ENCODE measurements around the gene SLAIN2.
A peak's percentile ranks its signal among the peaks of the same experiment; 100 is the strongest.

SLAIN2 gene

GRCh38 chr4:48334900-48335384 lies 6.4 kb upstream of the SLAIN2 start:
- DNase-seq, result no peak

GRCh38 chr4:48336146-48336870 lies 5.0 kb upstream of the SLAIN2 start:
- DNase-seq, result no peak

DNA sequence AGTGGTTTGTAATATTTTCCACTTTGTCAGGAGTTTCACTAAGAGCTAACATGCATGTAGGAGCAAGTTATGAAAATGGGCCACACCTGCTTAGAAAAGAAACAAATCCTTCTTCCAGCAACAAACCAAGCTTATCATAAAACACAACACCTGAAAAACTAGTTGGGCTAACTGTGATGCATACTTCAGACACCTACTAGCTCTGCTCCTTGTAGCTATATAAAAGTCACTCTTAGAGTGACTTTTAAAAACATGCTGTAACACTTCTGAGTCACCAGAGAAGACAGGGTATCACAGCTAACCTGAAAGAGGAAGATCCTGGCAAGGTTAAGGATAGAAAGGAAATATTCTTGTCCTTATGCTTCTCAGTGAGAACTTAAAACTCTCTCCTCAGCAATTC lies 3.6 kb upstream of the SLAIN2 start:
- no peak for DNase-seq

- no peak for DNase-seq
These were observed 1.7 kb upstream of the SLAIN2 start for GRCh38 chr4:48339642-48340041.

DNA sequence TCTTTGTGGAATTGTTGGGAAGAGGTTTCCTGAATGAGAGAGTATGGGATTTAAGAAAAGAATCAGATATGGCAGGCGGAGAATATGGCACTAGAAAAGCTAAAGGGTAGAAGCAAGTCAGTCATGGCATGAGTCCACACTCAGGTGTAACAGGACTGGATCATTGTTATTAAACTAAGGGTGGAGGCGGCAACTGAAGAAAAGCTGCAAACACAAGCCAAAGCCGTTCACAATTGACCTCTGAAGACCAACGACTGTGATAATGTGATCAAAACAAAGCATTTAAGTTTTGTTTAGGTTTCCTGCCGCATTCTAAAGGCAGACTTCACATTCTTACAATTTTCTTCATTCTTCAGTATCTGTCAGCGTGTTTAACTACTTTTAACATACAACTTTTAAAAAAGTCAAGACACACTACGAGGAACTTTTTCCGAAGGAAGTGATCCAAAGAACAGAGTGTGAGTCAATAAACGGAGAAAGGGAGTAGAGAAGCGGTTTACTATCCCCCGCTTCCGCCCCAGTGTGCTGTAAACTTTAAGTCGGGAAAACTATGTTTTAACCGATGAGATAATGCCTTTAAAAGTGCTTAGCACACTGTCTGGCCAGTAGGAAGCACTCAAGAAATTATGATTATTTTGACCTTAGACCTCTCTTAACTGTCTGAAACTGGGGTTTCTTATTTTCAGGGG lies 909 bp upstream of the SLAIN2 start:
- DNase-seq, result peak; percentile 30

DNA sequence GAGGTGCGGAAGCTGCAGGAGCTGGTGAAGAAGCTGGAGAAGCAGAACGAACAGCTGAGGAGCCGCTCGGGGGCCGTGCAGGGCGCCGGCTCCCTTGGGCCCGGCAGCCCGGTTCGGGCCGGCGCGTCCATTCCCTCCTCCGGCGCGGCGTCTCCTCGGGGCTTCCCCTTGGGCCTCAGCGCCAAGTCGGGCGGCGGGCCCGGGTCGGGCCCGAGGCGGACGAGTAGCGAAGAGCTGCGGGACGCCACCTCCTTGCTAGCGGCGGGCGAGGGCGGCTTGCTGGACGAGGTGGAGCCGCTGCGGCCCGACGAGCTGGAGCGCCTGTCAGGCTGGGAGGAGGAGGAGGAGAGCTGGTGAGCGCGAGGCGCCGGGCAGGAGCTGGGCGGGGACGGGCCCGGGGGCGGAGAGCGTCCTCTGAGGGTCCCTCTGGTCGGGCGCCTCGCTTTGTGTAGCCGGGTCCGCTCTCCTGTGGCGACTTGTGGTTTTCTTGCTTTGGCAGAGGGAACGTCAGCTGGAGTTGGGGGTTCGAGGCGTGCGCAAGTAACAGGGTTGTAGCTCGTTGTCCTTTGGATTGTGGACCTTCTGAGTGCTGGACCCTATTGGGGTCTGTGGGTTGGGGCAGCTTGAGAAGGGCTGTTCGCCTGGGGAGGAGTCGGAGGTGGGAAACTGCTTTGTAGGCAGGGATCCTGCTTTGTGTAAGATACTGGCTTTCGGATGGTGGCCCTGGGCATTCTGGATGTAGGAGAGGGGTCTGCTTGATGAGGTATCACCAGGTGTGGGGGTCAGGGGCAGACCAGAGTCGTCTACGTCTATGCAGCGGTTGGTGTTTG lies 662 bp downstream of the SLAIN2 start:
- peak; percentile 47 for DNase-seq

GRCh38 chr4:48342606-48342880 lies 1.2 kb downstream of the SLAIN2 start:
- DNase-seq, result peak; percentile 31

- peak; percentile 5 for DNase-seq
These were observed 1.7 kb downstream of the SLAIN2 start for GRCh38 chr4:48343035-48343434.

DNA sequence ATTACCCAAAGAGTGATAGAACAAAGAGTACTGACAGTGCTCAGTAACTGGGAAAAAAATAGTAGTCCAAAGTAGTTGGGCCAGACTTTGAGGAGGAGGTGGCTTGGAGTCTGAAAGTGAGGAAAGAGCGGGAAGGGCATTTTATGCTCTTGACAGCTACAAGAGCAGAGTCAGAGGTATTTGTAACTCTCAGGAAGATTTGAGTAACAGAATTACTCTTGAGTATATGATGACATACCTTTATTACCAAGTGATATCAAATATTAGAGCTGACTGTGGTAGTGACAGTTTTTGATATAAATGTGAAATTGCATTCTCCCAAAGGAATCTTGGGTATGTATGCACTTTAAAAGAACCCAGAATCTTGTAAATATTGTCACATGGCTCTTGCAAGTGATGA lies 2.2 kb downstream of the SLAIN2 start:
- no peak for DNase-seq

- DNase-seq, result no peak
These were observed 4.2 kb downstream of the SLAIN2 start for GRCh38 chr4:48345542-48345941.

DNA sequence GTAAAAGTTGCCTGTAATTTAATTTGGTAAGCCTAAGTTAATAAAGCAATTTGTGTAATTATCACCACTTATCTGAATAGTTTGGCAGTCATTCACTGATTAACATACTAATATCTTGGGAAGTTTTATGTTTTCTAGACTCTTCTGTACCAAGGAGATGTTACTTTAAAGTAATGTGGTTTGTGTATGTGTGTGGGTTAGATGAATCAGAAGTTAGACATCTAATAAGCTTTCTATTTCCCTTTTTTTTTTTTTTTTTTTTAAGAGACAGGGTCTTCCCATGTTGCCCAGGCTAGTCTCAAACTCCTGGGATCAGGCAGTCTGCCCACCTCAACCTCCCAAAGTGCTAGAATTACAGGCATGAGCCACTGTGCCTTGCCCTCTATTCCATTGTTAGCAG lies 5.3 kb downstream of the SLAIN2 start:
- no peak for DNase-seq

DNA sequence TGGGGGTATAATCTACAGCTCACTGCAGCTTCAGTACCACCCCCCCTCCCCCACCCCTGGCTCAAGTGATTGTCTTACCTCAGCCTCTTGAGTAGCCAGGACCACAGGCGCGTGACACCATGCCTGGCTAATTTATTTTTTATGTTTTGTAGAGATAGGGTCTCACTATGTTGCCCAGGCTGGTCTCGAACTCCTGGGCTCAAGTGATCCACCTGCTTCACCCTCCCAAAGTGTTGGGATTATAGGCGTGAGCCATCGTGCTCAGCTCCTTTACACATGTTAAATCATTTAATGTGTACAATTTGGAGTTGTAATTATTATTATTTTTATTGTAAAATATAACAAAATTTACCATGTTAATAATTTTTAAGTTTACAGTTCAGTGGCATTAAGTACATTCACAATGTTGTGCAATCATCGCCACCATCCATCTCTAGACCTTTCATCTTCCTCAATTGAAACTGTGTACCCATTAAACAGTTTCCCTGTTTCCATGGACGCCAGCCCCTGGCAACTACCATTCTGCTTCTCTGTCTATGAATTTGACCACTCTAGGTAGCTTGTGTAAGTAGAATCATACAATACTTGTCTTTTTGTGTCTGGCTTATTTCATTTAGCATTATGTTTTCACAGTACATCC lies 6.1 kb downstream of the SLAIN2 start:
- DNase-seq, result no peak

DNA sequence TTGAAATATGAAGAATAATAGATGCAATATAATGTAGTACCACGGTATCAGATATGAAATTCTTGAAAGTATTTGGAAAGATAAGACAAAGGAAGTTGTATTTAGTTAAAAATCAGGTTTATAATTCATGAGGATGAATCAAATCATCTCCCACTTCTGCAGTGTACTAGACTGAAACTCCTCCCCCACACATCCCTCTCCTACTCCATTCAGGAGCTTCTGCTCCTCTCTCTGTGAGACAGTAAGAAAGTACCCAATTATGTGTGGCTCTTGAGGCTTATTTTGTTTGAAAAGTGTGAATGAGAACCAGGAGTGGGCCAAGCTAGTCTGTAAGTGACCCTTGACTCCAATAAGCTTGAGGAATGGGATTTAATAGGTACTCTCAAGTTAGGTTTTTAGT lies 9.5 kb downstream of the SLAIN2 start:
- no peak for DNase-seq

- no peak for DNase-seq
These were observed 11.5 kb downstream of the SLAIN2 start for GRCh38 chr4:48352793-48353192.

- no peak for DNase-seq
These were observed 15.0 kb downstream of the SLAIN2 start for GRCh38 chr4:48356355-48356754.

DNA sequence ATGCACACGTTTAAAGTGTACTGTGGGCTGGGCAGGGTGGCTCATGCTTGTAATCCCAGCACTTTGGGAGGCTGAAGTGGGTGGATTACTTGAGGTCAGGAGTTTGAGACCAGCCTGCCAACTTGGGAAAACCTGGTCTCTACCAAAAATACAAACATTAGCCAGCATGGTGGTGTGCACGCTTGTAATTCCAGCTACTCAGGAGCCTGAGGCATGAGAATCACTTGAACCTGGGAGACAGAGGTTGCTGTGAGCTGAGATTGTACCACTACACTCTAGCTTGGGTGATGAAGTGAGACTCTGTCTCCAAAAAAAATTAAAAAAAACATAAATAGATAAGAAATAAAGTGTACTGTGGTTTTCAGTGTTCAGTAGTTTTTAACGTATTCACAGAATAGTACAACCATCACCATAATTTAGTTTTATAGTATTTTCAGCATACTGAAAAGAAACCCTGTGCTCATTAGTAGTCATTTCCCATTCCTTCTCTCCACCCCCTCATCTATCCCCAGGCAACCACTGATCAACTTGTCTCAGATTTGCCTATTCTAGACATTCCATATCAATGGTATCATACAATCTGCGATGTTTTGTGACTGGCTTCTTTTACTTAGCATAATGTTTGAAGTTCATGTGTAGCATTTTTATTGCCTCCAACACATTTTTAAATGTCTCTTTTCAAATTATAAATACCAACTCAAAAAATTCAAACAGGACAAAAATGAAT lies 19.1 kb downstream of the SLAIN2 start:
- DNase-seq, result no peak

DNA sequence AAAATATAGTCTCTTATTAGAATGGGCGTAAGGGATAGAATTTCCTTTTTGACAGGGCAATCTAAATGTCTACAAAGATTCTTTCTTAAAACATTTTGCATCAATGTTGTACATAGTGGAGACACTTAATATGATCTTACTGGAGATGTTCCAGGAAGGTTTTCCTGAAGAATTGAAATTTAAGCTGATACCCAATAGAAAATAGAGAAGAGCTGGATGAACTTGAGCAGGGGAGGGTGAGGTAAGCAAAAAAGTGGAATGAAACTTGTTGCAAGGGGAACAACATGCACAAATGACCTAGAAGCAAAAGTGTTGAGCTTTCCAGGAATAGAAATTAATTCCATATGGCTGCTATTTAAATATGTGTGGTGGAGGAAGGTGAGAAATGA lies 19.7 kb downstream of the SLAIN2 start:
- DNase-seq, result no peak

GRCh38 chr4:48366611-48367010 lies 25.3 kb downstream of the SLAIN2 start:
- DNase-seq, result no peak

DNA sequence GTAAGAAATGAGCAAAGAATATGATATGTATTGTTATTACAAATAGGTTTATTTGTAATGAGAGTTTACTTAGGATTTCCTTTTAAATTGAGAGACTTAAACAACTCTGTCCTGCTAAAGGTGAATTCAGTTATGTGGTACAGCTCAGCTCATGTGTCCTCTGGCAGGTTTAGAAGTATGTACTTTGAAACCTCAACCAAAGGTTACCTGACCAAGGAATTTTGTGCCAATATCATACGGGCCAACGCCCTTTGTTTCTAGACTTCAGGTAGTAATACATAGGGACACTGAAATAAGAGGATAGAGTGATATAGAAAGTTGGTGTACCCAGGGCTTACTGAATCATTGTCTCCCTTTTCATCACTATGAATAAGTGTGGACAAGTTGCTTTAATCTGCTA lies 25.7 kb downstream of the SLAIN2 start:
- DNase-seq, result no peak

DNA sequence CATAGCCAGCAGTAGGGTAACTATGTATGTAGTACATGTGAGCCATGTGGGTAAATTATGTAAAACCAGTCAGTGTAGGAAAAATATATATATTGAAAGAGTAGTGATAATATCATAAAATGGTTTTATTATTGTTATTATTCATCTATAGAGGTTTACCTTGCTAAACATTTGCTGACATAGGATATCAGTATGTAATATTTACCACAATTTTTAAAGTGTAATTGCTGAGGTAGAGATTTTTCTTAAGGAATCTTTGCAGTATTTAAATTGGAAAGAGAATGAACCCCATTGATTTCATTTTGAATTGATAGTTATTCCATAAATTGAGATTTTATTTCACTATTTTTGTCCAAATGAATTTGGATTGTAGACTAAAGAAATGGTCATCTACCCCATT lies 27.1 kb downstream of the SLAIN2 start:
- DNase-seq, result no peak

- no peak for DNase-seq
These were observed 27.9 kb downstream of the SLAIN2 start for GRCh38 chr4:48369248-48369647.

DNA sequence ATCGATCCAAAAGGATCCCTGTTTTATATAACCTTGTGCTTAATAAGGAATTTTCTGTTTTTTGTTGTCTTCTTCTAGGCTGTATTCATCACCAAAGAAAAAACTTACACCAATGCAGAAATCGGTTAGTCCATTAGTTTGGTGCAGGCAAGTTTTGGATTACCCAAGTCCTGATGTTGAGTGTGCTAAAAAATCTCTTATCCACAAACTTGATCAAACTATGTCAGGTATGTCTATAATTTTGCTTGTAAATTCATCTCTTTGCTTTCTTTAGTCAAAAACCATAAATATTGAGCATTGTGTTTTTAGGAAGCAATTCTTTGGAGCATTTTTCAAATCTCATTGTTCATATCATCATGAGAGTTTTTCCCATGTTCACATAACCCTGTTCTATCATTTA lies 28.4 kb downstream of the SLAIN2 start:
- DNase-seq, result no peak
